Testis (tissue), 2 donors: ENCODE results near the gene PLEKHA1.

Experiments
- POLR2A ChIP-seq: fragments of 450-650 bp; IDR thresholded peaks from one replicate; pipeline ENCODE4 v1.6.1; 2017; ENCODE audit warnings: antibody characterized with exemption, mild to moderate bottlenecking, moderate library complexity
- TF ChIP-seq, protein P1 (sequence below), 3 experiments: fragments of 450-650 bp in 2 of 3; fragments of 200-600 bp in 1 of 3; sonication (generic) in 1 of 3; IDR thresholded peaks; one replicate each; pipeline ENCODE4 v1.5.1; 2016 to 2019; ENCODE audit warnings: antibody characterized with exemption in 3 of 3, mild to moderate bottlenecking in 2 of 3, moderate library complexity in 1 of 3

- TF ChIP-seq, protein P1, sequence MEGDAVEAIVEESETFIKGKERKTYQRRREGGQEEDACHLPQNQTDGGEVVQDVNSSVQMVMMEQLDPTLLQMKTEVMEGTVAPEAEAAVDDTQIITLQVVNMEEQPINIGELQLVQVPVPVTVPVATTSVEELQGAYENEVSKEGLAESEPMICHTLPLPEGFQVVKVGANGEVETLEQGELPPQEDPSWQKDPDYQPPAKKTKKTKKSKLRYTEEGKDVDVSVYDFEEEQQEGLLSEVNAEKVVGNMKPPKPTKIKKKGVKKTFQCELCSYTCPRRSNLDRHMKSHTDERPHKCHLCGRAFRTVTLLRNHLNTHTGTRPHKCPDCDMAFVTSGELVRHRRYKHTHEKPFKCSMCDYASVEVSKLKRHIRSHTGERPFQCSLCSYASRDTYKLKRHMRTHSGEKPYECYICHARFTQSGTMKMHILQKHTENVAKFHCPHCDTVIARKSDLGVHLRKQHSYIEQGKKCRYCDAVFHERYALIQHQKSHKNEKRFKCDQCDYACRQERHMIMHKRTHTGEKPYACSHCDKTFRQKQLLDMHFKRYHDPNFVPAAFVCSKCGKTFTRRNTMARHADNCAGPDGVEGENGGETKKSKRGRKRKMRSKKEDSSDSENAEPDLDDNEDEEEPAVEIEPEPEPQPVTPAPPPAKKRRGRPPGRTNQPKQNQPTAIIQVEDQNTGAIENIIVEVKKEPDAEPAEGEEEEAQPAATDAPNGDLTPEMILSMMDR (IDR thresholded peaks at IDR 0.05) = no peak
- no peak for TF ChIP-seq POLR2A
Measured at GRCh38 chr10:122475591-122476332, 101.3 kb downstream of the PLEKHA1 start.
